Measurements from ENCODE around the gene SIRT4.
"Not testable (repeated sequence)": the region's sequence is repeated elsewhere in the genome, so short reads cannot be mapped to it uniquely, and the experiment has no call there.

The SIRT4 gene

GRCh38 chr12:120335447-120335846, 33.3 kb downstream of the SIRT4 start:
- not testable (repeated sequence) for DNase-seq (ENCODE audit: low read depth)

- not testable (repeated sequence) for DNase-seq (ENCODE audit: low read depth)
These were observed 34.3 kb downstream of the SIRT4 start for GRCh38 chr12:120336392-120336791.

GRCh38 chr12:120337730-120338129, 35.6 kb downstream of the SIRT4 start:
- DNase-seq (ENCODE audit: low read depth), result no peak

GRCh38 chr12:120339256-120339655, 37.1 kb downstream of the SIRT4 start:
- DNase-seq (ENCODE audit: low read depth), result no peak

GRCh38 chr12:120342175-120343038, 40.3 kb downstream of the SIRT4 start:
- no peak for DNase-seq (ENCODE audit: low read depth)

- no peak for DNase-seq (ENCODE audit: low read depth)
These were observed 41.0 kb downstream of the SIRT4 start for GRCh38 chr12:120343039-120343537.

GRCh38 chr12:120343692-120344091, 41.6 kb downstream of the SIRT4 start:
- DNase-seq (ENCODE audit: low read depth), result no peak

GRCh38 chr12:120346031-120346430, 43.9 kb downstream of the SIRT4 start:
- no peak for DNase-seq (ENCODE audit: low read depth)

GRCh38 chr12:120346681-120347080, 44.6 kb downstream of the SIRT4 start:
- DNase-seq (ENCODE audit: low read depth), result no peak

- no peak for DNase-seq (ENCODE audit: low read depth)
These were observed 45.6 kb downstream of the SIRT4 start for GRCh38 chr12:120347766-120348165.

GRCh38 chr12:120350576-120351350, 48.6 kb downstream of the SIRT4 start:
- no peak for DNase-seq (ENCODE audit: low read depth)

- DNase-seq (ENCODE audit: low read depth), result no peak
These were observed 50.0 kb downstream of the SIRT4 start for GRCh38 chr12:120352117-120352516.

GRCh38 chr12:120353136-120353535, 51.0 kb downstream of the SIRT4 start:
- no peak for DNase-seq (ENCODE audit: low read depth)

- DNase-seq (ENCODE audit: low read depth), result no peak
These were observed 51.6 kb downstream of the SIRT4 start for GRCh38 chr12:120353556-120354317.

GRCh38 chr12:120356567-120357030, 54.5 kb downstream of the SIRT4 start:
- DNase-seq (ENCODE audit: low read depth), result peak; percentile 54

- DNase-seq (ENCODE audit: low read depth), result no peak
These were observed 55.0 kb downstream of the SIRT4 start for GRCh38 chr12:120357104-120357503.

- DNase-seq (ENCODE audit: low read depth), result no peak
These were observed 56.4 kb downstream of the SIRT4 start for GRCh38 chr12:120358412-120359100.

- no peak for DNase-seq (ENCODE audit: low read depth)
These were observed 57.0 kb downstream of the SIRT4 start for GRCh38 chr12:120359128-120359527.

GRCh38 chr12:120361506-120362208, 59.5 kb downstream of the SIRT4 start:
- DNase-seq (ENCODE audit: low read depth), result no peak

All from stimulated activated CD8-positive, alpha-beta memory T cell treated with anti-CD3 and anti-CD28 coated beads, Interleukin-15, amount 100 ng/mL, for 1 hour (primary cell).